ENCODE data around the gene TNFSF13B.

DNA sequence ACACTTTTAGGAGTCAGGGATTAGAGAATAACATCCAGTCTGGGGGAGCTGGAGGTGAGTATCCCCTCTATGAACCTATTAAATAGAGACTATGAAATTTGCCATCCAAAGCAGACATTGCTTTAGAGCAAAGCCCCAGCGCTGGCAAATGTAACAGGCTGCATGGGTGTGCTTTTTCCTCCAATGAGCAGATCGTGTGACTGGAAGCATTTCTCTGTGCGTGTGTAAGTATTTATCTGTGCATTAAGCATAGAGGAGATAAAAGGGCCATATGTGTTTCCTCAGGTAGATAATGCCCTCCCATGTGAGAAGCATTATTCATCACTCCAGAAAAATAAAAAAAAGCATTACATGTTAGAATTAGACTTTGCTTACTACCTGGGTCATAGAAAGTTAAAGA, 924 bp downstream of the TNFSF13B start:
- no peak for TF ChIP-seq EZH2 (IDR thresholded peaks at IDR 0.05; ENCODE audit: borderline replicate concordance, low read length)
- TF ChIP-seq, protein P1, sequence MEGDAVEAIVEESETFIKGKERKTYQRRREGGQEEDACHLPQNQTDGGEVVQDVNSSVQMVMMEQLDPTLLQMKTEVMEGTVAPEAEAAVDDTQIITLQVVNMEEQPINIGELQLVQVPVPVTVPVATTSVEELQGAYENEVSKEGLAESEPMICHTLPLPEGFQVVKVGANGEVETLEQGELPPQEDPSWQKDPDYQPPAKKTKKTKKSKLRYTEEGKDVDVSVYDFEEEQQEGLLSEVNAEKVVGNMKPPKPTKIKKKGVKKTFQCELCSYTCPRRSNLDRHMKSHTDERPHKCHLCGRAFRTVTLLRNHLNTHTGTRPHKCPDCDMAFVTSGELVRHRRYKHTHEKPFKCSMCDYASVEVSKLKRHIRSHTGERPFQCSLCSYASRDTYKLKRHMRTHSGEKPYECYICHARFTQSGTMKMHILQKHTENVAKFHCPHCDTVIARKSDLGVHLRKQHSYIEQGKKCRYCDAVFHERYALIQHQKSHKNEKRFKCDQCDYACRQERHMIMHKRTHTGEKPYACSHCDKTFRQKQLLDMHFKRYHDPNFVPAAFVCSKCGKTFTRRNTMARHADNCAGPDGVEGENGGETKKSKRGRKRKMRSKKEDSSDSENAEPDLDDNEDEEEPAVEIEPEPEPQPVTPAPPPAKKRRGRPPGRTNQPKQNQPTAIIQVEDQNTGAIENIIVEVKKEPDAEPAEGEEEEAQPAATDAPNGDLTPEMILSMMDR (IDR thresholded peaks at IDR 0.05; ENCODE audit: low read length): no peak
